CD4-positive, alpha-beta T cell treated with Interleukin-6 for 4 hours (primary cell): Measurements from ENCODE around the gene CYP2F1.
"Not testable (repeated sequence)": the region's sequence is repeated elsewhere in the genome, so short reads cannot be mapped to it uniquely, and the experiment has no call there.

Source experiments
- DNase-seq: peaks from one replicate; pipeline ENCODE4 v3.0.0-alpha.2; 2020; ENCODE audit warnings: mixed read lengths

The CYP2F1 gene

GRCh38 chr19:41127801-41128300 lies 13.6 kb downstream of the CYP2F1 start:
- DNase-seq, result peak; percentile 76

- no peak for DNase-seq
Measured at GRCh38 chr19:41128692-41129091, 14.5 kb downstream of the CYP2F1 start.

- no peak for DNase-seq
Measured at GRCh38 chr19:41131186-41131585, 17.0 kb downstream of the CYP2F1 start.

GRCh38 chr19:41133260-41133659 lies 19.0 kb downstream of the CYP2F1 start:
- no peak for DNase-seq

- DNase-seq, result no peak
Measured at GRCh38 chr19:41134616-41135015, 20.4 kb downstream of the CYP2F1 start.

GRCh38 chr19:41135390-41136384 lies 21.5 kb downstream of the CYP2F1 start:
- DNase-seq, result peak; percentile 43

- DNase-seq, result no peak
Measured at GRCh38 chr19:41136636-41137455, 22.6 kb downstream of the CYP2F1 start.

GRCh38 chr19:41144403-41144802 lies 30.2 kb downstream of the CYP2F1 start:
- DNase-seq, result peak; percentile 94

- no peak for DNase-seq
Measured at GRCh38 chr19:41149831-41150230, 35.6 kb downstream of the CYP2F1 start.

- not testable (repeated sequence) for DNase-seq
Measured at GRCh38 chr19:41150986-41151385, 36.8 kb downstream of the CYP2F1 start.

- DNase-seq, result no peak
Measured at GRCh38 chr19:41154060-41154459, 39.8 kb downstream of the CYP2F1 start.

- no peak for DNase-seq
Measured at GRCh38 chr19:41156207-41156606, 42.0 kb downstream of the CYP2F1 start.

GRCh38 chr19:41159881-41160280 lies 45.6 kb downstream of the CYP2F1 start:
- no peak for DNase-seq

- DNase-seq, result no peak
Measured at GRCh38 chr19:41161903-41162302, 47.7 kb downstream of the CYP2F1 start.

- no peak for DNase-seq
Measured at GRCh38 chr19:41166944-41167804, 52.9 kb downstream of the CYP2F1 start.

- no peak for DNase-seq
Measured at GRCh38 chr19:41172297-41173164, 58.3 kb downstream of the CYP2F1 start.

- DNase-seq, result no peak
Measured at GRCh38 chr19:41174297-41174928, 60.2 kb downstream of the CYP2F1 start.

- peak; percentile 84 for DNase-seq
Measured at GRCh38 chr19:41175801-41176777, 61.9 kb downstream of the CYP2F1 start.
